Measurements from ENCODE around the gene CHAC1.
"Not testable (repeated sequence)": the region's sequence is repeated elsewhere in the genome, so short reads cannot be mapped to it uniquely, and the experiment has no call there.

Gene CHAC1

DNA sequence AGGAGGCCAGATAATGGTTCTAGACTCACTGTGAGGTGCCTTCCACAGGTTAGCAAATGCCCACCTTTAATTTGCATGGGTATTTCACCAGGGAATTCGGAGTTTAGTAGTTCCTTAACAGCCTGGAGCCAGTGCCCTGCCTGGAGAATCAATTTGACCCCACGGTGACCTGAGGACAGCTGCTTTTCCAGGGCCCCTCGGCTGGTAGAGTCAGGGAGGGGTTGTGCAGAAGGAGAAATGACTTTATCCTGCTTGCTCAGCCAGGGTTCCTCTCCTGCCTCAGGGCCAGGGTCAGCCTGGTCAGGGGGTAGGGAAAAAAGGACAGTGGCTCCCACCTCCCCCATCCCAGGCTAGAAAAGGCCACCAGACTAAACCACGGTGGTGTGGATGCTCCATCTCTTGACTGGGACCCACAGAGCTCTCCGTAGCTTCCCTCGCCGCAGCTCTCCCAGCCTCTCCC is 12.2 kb upstream of the CHAC1 start:
- Mint-ChIP-seq H3K27ac (peak overlapping the region; percentile 89), H3K27me3 (no peaks in the 10 kb centered on the region), H3K36me3 (ENCODE audit: low read depth) (no peaks in the 10 kb centered on the region), H3K4me1 (ENCODE audit: low read depth) (peaks cover 32% of the 10 kb centered on the region), H3K4me3 (peak overlapping the region; percentile 58), H3K9me3 (no peaks in the 10 kb centered on the region)
- DNase-seq, result no peak

DNA sequence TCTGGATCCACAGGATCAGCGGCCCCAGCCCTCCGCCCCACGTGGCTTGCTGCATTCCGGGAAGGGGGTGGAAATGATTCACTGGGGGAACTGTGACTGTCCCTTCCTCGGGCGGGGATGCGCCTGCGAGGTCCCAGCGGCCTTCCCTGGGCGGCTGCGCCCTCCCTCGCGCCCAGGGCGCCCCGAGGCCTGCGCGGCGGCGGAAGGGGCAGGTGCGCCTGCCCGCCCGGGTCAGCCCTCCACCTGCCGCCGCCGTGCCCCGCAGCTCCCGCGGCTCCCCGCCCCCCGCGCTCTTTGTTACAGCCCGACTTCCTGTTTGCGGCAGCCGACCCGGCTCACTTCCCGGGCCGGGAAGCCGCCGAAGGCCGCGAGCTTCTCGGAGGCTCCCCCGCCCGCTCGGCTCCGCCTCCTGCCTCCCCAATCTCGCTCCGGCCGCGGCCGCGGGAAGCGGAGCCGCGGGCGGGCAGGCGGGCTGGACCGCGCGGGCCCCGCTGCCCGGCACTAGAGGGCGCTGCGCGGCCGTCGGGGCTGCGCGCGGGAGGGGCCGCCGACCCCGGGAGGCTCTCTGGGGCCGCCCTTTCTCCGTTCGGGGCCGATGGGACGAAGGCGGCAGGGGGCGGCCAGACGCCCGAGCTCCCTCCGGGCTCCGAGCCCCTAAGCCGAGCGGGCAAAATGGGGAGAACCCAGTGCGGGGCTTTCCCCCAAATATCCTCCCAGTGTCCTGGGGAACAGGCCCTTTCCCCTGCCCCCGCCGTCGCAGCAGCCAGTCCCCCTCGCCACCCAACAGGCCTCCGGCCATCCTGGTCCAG is 11.5 kb upstream of the CHAC1 start:
- Mint-ChIP-seq H3K27ac (peak overlapping the region; percentile 89), H3K4me1 (ENCODE audit: low read depth) (peaks cover 34% of the 10 kb centered on the region)
- peak; percentile 83 for DNase-seq

DNA sequence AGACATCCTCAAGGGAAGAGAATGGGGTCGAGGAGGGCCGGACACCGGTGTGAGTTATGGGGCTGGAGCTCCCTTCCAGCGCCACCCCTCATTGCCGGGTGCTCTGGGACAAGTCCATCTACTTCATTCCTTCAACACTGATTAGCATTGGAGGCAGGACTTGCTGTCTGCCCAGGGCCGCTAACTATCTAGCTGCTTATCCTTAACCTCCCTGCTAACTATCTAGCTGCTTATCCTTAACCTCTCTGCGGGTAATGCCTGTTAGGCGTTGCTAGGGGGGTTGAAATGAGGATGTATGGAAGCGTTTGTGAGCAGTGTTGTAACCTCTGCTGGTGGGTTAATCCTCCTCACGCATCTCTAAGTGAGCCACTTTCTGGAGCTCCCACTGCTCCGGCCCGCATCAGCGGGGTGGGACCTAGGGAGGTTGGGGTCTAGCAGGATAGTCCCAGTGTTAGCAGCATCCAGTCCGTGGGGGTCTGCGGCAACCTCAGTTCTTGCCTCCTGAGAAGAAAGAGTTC is 10.9 kb upstream of the CHAC1 start:
- no peak for DNase-seq
- Mint-ChIP-seq H3K27ac (peak overlapping the region; percentile 81), H3K27me3 (no peaks in the 10 kb centered on the region), H3K4me1 (ENCODE audit: low read depth) (peaks cover 34% of the 10 kb centered on the region), H3K4me3 (peak overlapping the region; percentile 74), H3K9me3 (no peaks in the 10 kb centered on the region), H3K36me3 (ENCODE audit: low read depth) (no peaks in the 10 kb centered on the region)

More for the DNA sequence above, 11.5 kb upstream of the CHAC1 start:
- Mint-ChIP-seq H3K9me3 (no peaks in the 10 kb centered on the region), H3K27me3 (no peaks in the 10 kb centered on the region), H3K36me3 (ENCODE audit: low read depth) (no peaks in the 10 kb centered on the region), H3K4me3 (peak overlapping the region; percentile 74)

DNA sequence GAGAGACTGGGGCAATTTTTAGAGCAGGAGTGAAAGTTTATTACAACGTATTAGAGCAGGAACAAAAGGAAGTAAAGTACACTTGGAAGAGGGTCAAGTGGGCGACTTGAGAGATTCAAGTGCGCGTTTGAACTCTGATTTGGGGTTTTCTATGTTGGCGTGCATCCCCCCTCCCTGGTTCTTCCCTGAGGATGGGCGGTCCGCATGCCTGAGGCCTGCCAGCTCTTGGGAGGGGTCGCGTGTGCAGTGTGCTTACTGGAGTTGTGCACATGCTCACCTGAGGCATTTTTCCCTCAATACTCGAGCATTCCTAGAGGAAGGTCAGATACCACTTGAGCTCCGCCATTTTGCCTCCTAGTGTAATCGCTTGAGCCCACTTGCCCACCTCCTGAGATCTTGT is 10.4 kb upstream of the CHAC1 start:
- peaks cover 34% of the 10 kb centered on the region for H3K4me1 Mint-ChIP-seq (ENCODE audit: low read depth)
- H3K27me3 Mint-ChIP-seq, result no peaks in the 10 kb centered on the region
- H3K36me3 Mint-ChIP-seq (ENCODE audit: low read depth), result no peaks in the 10 kb centered on the region
- no peak for DNase-seq
- peak overlapping the region; percentile 81 for H3K27ac Mint-ChIP-seq
- H3K9me3 Mint-ChIP-seq, result no peaks in the 10 kb centered on the region
- H3K4me3 Mint-ChIP-seq, result peak overlapping the region; percentile 74

DNA sequence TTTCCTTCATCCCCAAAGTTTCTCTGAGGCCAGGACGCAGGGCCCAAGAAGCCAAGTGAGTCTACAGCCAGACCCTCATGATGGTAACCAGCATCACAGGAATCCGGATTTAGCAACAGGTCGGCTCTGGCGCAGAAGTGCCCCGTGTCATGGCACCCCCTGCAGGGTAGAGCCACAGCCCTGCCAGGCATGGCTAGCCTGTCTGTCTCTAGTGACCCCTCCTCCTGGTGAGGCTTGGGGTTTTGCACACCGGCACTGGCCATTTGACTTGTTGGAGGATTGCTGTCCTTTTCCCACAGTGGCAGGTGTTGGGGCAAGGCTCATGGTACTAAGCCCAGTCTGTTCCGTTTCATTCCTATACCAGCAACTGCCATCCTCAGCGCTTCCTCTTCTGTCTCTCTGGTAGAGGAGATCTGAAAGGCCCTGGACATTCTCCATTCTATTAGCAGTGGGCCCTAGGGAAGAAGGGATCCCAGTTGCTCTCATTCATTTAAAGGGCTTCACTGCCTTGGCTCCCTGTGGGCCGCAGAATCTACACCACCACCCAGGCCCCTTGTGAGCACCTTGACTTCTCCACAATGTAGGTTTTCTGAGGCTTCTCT is 9.4 kb upstream of the CHAC1 start:
- no peak for DNase-seq
- no peak overlapping the region for H3K27ac Mint-ChIP-seq
- H3K36me3 Mint-ChIP-seq (ENCODE audit: low read depth), result no peaks in the 10 kb centered on the region
- H3K4me1 Mint-ChIP-seq (ENCODE audit: low read depth), result peaks cover 34% of the 10 kb centered on the region
- no peak overlapping the region for H3K4me3 Mint-ChIP-seq
- no peaks in the 10 kb centered on the region for H3K27me3 Mint-ChIP-seq
- no peaks in the 10 kb centered on the region for H3K9me3 Mint-ChIP-seq

DNA sequence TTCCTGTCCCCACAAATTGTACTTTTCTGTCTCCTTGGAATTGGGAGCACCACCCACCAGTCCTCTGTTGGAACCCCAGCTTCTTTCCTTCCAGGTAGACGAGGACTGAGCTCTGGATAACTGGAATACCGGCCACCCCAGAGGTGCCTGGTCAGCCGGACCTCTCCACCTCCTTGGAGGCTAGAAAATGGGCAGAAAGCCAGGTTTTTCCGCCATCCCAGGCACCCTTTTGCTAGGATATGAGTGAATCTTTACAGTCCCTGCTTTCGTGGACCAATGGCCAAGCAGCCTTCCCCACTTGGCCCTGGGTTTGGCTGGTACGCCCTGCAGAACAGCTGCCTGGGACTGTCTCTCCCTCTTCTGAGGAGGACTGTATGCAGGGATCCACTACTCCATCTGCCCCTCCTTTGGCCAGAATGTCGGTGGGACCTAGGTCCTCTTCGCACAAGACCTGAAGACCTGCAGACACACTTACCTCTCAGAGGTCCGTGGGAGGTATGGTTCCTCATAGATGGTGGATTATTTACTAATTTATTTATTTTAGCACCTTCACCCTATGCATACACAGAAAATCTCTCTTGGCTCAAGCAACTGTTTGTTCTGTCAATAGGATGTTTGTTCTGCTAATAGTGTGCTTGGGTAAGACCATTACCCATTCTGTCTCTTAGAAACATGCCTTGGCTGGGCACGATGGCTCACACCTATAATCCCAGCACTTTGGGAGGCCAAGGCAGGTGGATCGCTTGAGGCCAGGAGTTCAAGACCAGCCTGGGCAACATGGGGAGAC is 8.6 kb upstream of the CHAC1 start:
- Mint-ChIP-seq H3K4me1 (ENCODE audit: low read depth) (peaks cover 34% of the 10 kb centered on the region), H3K27me3 (no peaks in the 10 kb centered on the region), H3K36me3 (ENCODE audit: low read depth) (no peaks in the 10 kb centered on the region), H3K4me3 (no peak overlapping the region), H3K9me3 (no peaks in the 10 kb centered on the region), H3K27ac (no peak overlapping the region)
- no peak for DNase-seq

DNA sequence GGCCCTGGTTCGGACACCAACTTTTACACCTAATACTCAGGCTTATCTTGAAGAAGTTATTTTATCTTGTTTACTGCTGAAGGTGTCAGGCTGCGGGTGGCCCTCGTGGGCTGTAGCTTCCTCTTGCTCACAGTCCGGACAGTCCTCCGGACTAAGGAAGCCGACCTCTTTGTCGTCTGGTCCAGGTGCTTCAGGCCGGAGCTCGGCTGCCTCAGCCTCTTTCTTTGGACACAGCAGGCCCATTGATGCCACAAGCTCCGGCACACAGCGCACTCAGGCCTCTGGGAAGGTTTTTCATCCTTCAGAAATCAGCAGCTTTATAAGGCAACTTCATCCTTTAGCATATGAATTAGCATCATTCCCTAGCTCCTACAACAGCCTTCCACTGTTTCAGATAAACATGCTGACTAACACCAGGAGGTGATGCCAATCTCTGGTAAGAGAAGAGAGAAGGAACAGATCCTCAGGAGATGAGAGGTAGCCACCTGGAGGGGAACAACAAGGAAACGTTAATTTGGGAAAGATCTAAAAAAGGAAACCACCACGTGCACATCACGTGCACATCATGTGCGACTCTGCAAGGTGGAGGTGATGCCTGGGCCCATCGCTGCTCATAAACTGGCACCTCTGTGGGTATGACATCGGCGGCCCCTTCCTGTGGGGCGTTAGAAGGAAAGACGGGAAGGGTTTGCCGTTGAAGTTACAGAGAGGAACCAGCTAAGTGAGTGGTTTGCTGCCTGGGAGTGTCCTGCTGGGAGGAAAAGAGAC is 4.4 kb upstream of the CHAC1 start:
- Mint-ChIP-seq H3K36me3 (ENCODE audit: low read depth) (peaks cover 11% of the 10 kb centered on the region), H3K4me1 (ENCODE audit: low read depth) (peaks cover 24% of the 10 kb centered on the region), H3K9me3 (no peaks in the 10 kb centered on the region), H3K27ac (no peak overlapping the region), H3K4me3 (no peak overlapping the region), H3K27me3 (no peaks in the 10 kb centered on the region)
- DNase-seq, result no peak

DNA sequence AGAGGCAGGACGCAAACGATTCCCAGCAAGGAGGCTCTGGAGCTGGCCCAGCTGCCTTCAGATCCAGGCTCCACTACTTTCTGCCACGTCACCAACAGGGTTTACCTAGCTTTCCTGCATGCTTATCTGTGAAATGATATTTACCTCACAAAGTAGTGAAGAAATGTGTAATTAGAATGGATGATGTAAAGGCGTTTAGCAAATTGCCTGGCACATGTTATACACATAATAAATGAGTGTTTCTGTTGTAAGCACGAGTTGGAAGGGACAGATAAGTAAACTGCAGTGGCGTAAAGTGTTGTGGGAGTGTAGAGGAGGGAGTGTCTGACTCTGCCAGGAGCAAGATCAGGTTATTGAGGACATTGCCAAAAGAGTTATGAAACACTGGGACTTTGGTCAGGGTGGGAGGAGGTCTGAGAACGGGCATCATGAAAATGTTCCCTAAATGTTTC is 3.5 kb upstream of the CHAC1 start:
- DNase-seq, result no peak
- H3K36me3 Mint-ChIP-seq (ENCODE audit: low read depth), result peaks cover 20% of the 10 kb centered on the region
- no peak overlapping the region for H3K4me3 Mint-ChIP-seq
- H3K27ac Mint-ChIP-seq, result no peak overlapping the region
- no peaks in the 10 kb centered on the region for H3K9me3 Mint-ChIP-seq
- no peaks in the 10 kb centered on the region for H3K27me3 Mint-ChIP-seq
- peaks cover 32% of the 10 kb centered on the region for H3K4me1 Mint-ChIP-seq (ENCODE audit: low read depth)

DNA sequence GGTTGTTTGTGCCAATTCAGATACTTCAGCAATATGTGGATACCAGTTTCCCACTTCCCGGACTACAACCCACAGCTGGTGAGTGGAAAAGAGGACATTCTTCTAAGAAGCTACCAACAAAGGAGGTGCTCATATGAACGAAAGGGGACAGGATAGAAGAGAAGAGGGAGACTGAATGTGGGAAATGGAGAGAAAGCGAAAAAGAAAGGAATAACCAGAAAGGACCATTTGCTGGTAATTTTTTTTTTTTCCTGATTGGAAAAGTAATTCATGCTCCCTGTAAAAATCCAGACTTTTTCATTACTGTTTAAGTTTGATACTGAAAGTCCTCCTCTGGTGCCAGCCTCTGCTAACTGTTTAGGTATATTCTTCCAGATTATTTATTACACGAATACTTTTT is 1.5 kb upstream of the CHAC1 start:
- H3K4me1 Mint-ChIP-seq (ENCODE audit: low read depth), result peaks cover 37% of the 10 kb centered on the region
- no peaks in the 10 kb centered on the region for H3K27me3 Mint-ChIP-seq
- no peaks in the 10 kb centered on the region for H3K9me3 Mint-ChIP-seq
- H3K27ac Mint-ChIP-seq, result peak overlapping the region; percentile 98
- H3K36me3 Mint-ChIP-seq (ENCODE audit: low read depth), result peaks cover 40% of the 10 kb centered on the region
- DNase-seq, result no peak
- peak overlapping the region; percentile 94 for H3K4me3 Mint-ChIP-seq

DNA sequence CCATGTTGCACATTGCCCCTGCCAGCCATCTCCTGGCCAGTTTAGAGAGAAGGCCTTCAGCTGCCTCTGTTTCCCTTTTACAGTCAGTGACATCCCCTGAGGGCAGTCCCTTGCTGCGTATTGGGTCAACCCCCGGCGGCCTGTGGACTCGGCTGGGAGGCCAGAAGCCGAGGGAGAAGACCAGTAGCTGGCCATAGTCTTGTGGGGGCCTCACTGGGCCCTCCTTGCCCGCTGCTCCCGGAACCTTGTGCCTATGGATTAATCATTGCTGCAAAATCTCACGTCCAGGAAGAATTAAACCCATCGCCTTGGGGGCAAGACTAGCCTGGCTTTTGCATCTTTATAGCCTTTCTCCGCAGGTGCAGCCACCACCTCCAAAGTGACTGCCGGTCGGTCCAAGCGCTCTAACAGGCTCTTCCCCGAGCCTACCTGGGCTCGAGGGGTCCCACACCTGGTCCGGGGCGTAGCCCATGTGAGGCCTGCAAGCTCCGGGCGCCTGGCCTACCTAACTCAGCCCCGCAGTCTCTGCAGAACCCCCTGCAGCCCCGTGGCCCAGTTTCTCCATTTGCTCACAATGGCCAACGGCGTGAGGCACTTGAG is 870 bp upstream of the CHAC1 start:
- H3K27me3 Mint-ChIP-seq, result no peaks in the 10 kb centered on the region
- H3K27ac Mint-ChIP-seq, result peak overlapping the region; percentile 98
- no peaks in the 10 kb centered on the region for H3K9me3 Mint-ChIP-seq
- H3K36me3 Mint-ChIP-seq (ENCODE audit: low read depth), result peaks cover 43% of the 10 kb centered on the region
- H3K4me1 Mint-ChIP-seq (ENCODE audit: low read depth), result peaks cover 37% of the 10 kb centered on the region
- DNase-seq, result no peak
- H3K4me3 Mint-ChIP-seq, result peak overlapping the region; percentile 94

DNA sequence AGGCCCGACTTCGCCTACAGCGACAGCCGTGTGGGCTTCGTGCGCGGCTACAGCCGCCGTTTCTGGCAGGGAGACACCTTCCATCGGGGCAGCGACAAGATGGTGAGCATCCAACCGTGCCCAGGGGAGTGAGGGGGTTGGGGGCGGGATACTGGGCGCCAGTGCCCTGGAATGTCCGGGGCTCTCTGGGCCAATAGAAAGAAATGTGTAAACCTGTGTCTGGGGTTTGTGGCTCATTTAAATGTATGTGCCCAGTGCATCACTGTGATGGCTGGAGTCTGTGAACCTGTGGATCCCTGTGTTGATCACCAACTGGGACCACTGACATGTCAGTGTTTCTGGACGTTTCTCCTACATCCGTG is 423 bp downstream of the CHAC1 start:
- Mint-ChIP-seq H3K4me3 (peak overlapping the region; percentile 94), H3K4me1 (ENCODE audit: low read depth) (peaks cover 37% of the 10 kb centered on the region), H3K27ac (peak overlapping the region; percentile 98), H3K36me3 (ENCODE audit: low read depth) (peaks cover 47% of the 10 kb centered on the region), H3K9me3 (no peaks in the 10 kb centered on the region), H3K27me3 (no peaks in the 10 kb centered on the region)
- no peak for DNase-seq

DNA sequence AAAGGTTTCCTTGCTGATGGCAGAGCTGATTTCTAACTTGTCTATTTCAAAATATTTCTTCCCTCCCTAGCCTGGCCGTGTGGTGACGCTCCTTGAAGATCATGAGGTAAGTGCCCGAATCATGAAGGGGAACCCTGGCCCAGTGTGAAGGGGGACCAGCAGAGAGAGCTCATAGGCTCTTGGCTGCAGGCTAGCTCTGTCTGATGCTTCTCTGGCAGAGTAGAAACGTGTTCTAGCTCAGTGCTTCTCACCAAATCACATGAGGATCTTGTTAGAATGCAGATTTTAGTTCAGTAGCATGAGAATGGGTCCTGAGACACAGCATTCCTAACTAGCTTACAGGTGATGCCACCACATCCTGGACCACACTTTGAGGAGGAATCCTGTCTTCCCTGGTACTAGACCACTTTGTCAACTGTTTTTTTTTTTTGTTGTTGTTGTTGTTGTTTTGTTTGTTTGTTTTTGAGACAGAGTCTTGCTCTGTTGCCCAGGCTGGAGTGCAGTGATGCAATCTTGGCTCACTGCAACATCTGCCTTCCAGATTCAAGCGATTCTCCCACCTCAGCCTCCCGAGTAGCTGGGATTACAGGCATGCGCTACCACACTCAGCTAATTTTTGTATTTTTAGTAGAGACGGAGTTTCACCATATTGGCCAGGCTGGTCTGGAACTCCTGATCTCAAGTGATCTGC is 1.0 kb downstream of the CHAC1 start:
- H3K36me3 Mint-ChIP-seq (ENCODE audit: low read depth), result peaks cover 47% of the 10 kb centered on the region
- H3K27ac Mint-ChIP-seq, result peak overlapping the region; percentile 98
- DNase-seq, H3K27me3 Mint-ChIP-seq, H3K9me3 Mint-ChIP-seq: not testable (repeated sequence)
- H3K4me3 Mint-ChIP-seq, result peak overlapping the region; percentile 94
- H3K4me1 Mint-ChIP-seq (ENCODE audit: low read depth), result peaks cover 37% of the 10 kb centered on the region

DNA sequence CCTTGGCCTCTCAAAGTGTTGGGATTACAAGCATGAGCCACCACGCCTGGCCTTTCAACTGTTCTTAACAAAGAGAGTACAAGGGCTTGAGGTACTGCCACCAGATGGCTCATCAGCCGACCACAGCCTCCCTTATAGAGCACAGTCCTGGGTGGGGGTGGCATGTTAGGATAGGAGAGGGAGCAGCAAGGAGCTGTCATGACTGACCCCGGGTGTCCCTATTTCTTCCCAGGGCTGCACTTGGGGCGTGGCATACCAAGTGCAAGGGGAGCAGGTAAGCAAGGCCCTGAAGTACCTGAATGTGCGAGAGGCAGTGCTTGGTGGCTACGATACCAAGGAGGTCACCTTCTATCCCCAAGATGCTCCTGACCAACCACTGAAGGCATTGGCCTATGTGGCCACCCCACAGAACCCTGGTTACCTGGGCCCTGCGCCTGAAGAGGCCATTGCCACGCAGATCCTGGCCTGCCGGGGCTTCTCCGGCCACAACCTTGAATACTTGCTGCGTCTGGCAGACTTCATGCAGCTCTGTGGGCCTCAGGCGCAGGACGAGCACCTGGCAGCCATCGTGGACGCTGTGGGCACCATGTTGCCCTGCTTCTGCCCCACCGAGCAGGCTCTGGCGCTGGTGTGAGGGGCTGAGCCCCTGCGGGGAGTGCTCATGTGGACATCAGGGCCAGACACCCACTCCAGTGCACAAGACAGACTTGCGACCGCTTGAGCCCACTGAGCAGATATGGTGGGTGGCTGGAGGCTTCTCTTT is 2.1 kb downstream of the CHAC1 start:
- Mint-ChIP-seq H3K4me1 (ENCODE audit: low read depth) (peaks cover 38% of the 10 kb centered on the region), H3K9me3 (no peaks in the 10 kb centered on the region), H3K27me3 (no peaks in the 10 kb centered on the region), H3K4me3 (peak overlapping the region; percentile 94), H3K27ac (no peak overlapping the region), H3K36me3 (ENCODE audit: low read depth) (peaks cover 47% of the 10 kb centered on the region)
- DNase-seq, result no peak
